Lower leg skin (tissue), 3 donors: Measurements from ENCODE around the gene LHX1.

Experiments used
- POLR2A ChIP-seq, 2 donors: fragments of 450-650 bp; IDR thresholded peaks; one replicate each; pipeline ENCODE4 v1.6.1; 2016 to 2017; ENCODE audit warnings: antibody characterized with exemption in 2 of 2, mild to moderate bottlenecking in 1 of 2, moderate library complexity in 1 of 2
- TF ChIP-seq, protein P1 (sequence below), 3 donors: fragments of 450-650 bp; IDR thresholded peaks; one replicate each; pipeline ENCODE4 v1.5.1; 2016; ENCODE audit warnings: antibody characterized with exemption in 3 of 3, mild to moderate bottlenecking in 3 of 3, moderate library complexity in 2 of 3

DNA sequence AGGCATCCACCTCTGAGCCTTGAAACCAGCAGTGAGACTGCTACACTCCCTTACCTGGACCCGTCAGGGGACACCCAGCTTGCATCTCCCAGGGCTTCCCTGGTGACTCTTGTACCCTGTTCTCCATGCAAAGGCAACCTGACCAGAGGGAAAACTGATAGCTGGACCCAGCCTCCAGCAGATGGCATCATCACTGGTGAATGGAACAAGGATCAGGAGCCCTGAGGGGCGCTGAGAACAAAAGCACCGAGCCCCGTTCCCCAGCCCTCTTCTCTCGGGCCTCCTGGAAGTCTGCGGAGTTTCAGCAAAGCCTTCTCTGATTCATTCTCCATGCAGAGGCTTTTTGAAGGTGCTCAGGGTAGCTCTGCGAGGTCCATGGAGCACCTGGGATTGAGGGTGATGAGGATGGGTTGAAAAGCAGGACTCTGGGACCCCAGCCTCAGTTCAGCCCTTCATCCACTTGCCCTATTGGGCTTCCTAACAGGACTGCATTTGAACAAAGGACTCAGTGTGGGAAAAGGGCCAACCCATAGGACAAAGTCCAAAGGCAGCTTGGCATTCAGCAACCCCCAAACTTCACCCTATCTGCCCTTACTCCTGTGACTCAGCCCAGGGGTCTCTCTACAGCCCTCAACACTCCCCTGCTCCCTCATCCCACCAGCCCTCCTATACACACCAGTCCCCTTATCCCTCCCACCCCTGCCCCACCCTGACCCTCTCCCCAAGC is 45.0 kb upstream of the LHX1 start:
- TF ChIP-seq, protein P1, sequence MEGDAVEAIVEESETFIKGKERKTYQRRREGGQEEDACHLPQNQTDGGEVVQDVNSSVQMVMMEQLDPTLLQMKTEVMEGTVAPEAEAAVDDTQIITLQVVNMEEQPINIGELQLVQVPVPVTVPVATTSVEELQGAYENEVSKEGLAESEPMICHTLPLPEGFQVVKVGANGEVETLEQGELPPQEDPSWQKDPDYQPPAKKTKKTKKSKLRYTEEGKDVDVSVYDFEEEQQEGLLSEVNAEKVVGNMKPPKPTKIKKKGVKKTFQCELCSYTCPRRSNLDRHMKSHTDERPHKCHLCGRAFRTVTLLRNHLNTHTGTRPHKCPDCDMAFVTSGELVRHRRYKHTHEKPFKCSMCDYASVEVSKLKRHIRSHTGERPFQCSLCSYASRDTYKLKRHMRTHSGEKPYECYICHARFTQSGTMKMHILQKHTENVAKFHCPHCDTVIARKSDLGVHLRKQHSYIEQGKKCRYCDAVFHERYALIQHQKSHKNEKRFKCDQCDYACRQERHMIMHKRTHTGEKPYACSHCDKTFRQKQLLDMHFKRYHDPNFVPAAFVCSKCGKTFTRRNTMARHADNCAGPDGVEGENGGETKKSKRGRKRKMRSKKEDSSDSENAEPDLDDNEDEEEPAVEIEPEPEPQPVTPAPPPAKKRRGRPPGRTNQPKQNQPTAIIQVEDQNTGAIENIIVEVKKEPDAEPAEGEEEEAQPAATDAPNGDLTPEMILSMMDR (IDR thresholded peaks at IDR 0.05) = no peak
- TF ChIP-seq POLR2A (IDR thresholded peaks at IDR 0.05) = no peak
